SK-N-SH treated with all-trans-retinoic acid at 6 μM for 48 hours (cell line): ENCODE data around the gene ARL5A.

Experiments
- ATAC-seq: fragments of 200-7000 bp; cut with Tn5 transposase; 3 replicates; pipeline ENCODE4 v1.9.1; 2020; ENCODE audit warnings: mild to moderate bottlenecking, moderate library complexity
- ARNTL ChIP-seq: fragments of 450-650 bp; formaldehyde crosslinking; IDR thresholded peaks from 2 replicates; pipeline ENCODE4 v1.5.0; 2020; ENCODE audit warnings: low read depth, mild to moderate bottlenecking, moderate library complexity, borderline replicate concordance
- BACH2 ChIP-seq: fragments of 250-450 bp; sonication (Bioruptor Pico); IDR thresholded peaks from 2 replicates; pipeline ENCODE4 v1.9.0; 2021; ENCODE audit warnings: mild to moderate bottlenecking, borderline replicate concordance
- CREB5 ChIP-seq: fragments of 250-450 bp; sonication (Bioruptor Pico); IDR thresholded peaks from 2 replicates; pipeline ENCODE4 v1.5.1; 2020; ENCODE audit warnings: low read depth, mild to moderate bottlenecking, moderate library complexity
- CSDC2 ChIP-seq: fragments of 250-450 bp; sonication (Bioruptor Pico); IDR thresholded peaks from 2 replicates; pipeline ENCODE4 v1.5.0; 2020; ENCODE audit warnings: mild to moderate bottlenecking, moderate library complexity
- ESRRG ChIP-seq: fragments of 250-450 bp; sonication (Bioruptor Pico); IDR thresholded peaks from 2 replicates; pipeline ENCODE4 v1.6.1; 2021; ENCODE audit warnings: mild to moderate bottlenecking
- GLIS3 ChIP-seq: fragments of 250-450 bp; sonication (Bioruptor Pico); IDR thresholded peaks from 2 replicates; pipeline ENCODE4 v1.5.0; 2020; ENCODE audit warnings: mild to moderate bottlenecking, moderate library complexity
- ISL1 ChIP-seq: fragments of 250-450 bp; sonication (Bioruptor Pico); IDR thresholded peaks from 2 replicates; pipeline ENCODE4 v2.1.2; 2022; ENCODE audit warnings: mild to moderate bottlenecking, moderate library complexity
- OSR1 ChIP-seq: fragments of 250-450 bp; sonication (Bioruptor Pico); IDR thresholded peaks from 2 replicates; pipeline ENCODE4 v1.8.0; 2022; ENCODE audit warnings: moderate library complexity, mild to moderate bottlenecking, inconsistent platforms
- PPARA ChIP-seq: fragments of 250-450 bp; sonication (Bioruptor Pico); IDR thresholded peaks from 2 replicates; pipeline ENCODE4 v1.5.0; 2020; ENCODE audit warnings: mild to moderate bottlenecking, borderline replicate concordance
- SNAI2 ChIP-seq: fragments of 250-450 bp; sonication (Bioruptor Pico); IDR thresholded peaks from 2 replicates; pipeline ENCODE4 v1.5.0; 2020; ENCODE audit warnings: mild to moderate bottlenecking, moderate library complexity
- TCF4 ChIP-seq: fragments of 250-450 bp; sonication (Bioruptor Pico); IDR thresholded peaks from 2 replicates; pipeline ENCODE4 v1.8.0; 2021; ENCODE audit warnings: mild to moderate bottlenecking, moderate library complexity, borderline replicate concordance
- ZC3H10 ChIP-seq: fragments of 250-450 bp; sonication (Bioruptor Pico); IDR thresholded peaks from 2 replicates; pipeline ENCODE4 v1.5.1; 2021; ENCODE audit warnings: mild to moderate bottlenecking, moderate library complexity
- ZFP3 ChIP-seq: fragments of 250-450 bp; sonication (Bioruptor Pico); IDR thresholded peaks from 2 replicates; pipeline ENCODE4 v1.5.0; 2020; ENCODE audit warnings: mild to moderate bottlenecking, moderate library complexity
- ZFP30 ChIP-seq: fragments of 450-650 bp; formaldehyde crosslinking; IDR thresholded peaks from 2 replicates; pipeline ENCODE4 v1.5.0; 2022; ENCODE audit warnings: mild to moderate bottlenecking, moderate library complexity
- ZNF70 ChIP-seq: fragments of 450-650 bp; formaldehyde crosslinking; IDR thresholded peaks from 2 replicates; pipeline ENCODE4 v1.5.0; 2020; ENCODE audit warnings: mild to moderate bottlenecking, moderate library complexity
- ZNF8 ChIP-seq: fragments of 450-650 bp; formaldehyde crosslinking; IDR thresholded peaks from 2 replicates; pipeline ENCODE4 v1.5.0; 2020; ENCODE audit warnings: mild to moderate bottlenecking, moderate library complexity
- TF ChIP-seq, protein P1 (sequence below): fragments of 250-450 bp; sonication (Bioruptor Pico); IDR thresholded peaks from 2 replicates; pipeline ENCODE4 v1.8.0; 2021; ENCODE audit warnings: low read depth, mild to moderate bottlenecking, moderate library complexity, borderline replicate concordance
- TF ChIP-seq, protein P2 (sequence below): fragments of 250-450 bp; sonication (Bioruptor Pico); IDR thresholded peaks from 2 replicates; pipeline ENCODE4 v1.8.0; 2020; ENCODE audit warnings: mild to moderate bottlenecking, moderate library complexity, borderline replicate concordance
- TF ChIP-seq, protein P3 (sequence below): fragments of 250-450 bp; sonication (Bioruptor Pico); IDR thresholded peaks from 2 replicates; pipeline ENCODE4 v1.5.1; 2021; ENCODE audit warnings: mild to moderate bottlenecking, moderate library complexity
- TF ChIP-seq, protein P4 (sequence below): fragments of 250-450 bp; sonication (Bioruptor Pico); IDR thresholded peaks from 2 replicates; pipeline ENCODE4 v1.5.0; 2020; ENCODE audit warnings: mild to moderate bottlenecking, moderate library complexity

The ARL5A gene

DNA sequence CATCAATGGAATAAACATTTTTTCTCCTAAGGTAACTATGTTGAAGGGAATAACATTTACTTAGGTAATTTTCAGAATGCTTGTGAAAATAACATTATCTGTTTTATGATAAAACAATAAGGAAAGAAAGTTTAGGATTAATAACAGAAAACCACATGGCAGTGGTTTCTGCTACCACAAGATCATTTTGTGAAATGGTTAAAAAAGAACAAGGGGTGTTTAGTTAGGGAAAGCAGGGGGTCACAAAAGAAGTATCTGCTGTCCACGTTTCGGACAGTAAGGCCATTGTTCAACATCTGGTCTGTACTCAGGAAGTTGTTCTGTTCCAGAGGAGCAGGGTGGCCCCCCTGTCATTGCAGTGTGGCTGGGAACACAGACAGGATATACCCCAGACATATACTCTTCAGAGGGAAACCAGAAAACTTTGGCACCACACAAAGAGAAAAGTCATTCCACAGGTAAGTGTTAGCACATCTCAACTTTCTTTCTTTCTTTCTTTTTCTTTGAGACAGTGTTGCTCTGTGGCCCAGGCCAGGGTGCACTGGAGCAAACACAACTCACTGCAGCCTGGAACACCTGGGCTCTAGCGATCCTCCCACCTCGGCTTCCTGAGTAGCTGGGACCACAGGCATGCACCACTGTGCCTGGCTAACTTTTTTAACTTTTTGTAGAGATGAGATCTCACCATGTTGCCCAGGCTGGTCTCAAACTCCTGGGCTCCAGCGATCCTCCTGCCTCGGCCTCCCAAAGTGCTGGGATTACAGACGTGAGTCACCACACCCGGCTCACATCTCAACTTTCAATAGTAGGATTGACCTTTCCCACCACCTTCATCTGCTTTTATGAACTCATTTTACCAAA lies 14.8 kb upstream of the ARL5A start:
- TF ChIP-seq CREB5 (CRISPR knock-in tag) (no peak), BACH2 (CRISPR knock-in tag) (no peak), GLIS3 (CRISPR knock-in tag) (no peak), ARNTL (no peak), ZC3H10 (CRISPR knock-in tag) (no peak), OSR1 (CRISPR knock-in tag) (no peak), ZNF70 (no peak), TCF4 (CRISPR knock-in tag) (no peak), ZFP30 (CRISPR knock-in tag) (no peak), PPARA (CRISPR knock-in tag) (no peak), SNAI2 (no peak), CSDC2 (CRISPR knock-in tag) (no peak), ESRRG (CRISPR knock-in tag) (no peak), ISL1 (CRISPR knock-in tag) (no peak)
- TF ChIP-seq, protein P1, sequence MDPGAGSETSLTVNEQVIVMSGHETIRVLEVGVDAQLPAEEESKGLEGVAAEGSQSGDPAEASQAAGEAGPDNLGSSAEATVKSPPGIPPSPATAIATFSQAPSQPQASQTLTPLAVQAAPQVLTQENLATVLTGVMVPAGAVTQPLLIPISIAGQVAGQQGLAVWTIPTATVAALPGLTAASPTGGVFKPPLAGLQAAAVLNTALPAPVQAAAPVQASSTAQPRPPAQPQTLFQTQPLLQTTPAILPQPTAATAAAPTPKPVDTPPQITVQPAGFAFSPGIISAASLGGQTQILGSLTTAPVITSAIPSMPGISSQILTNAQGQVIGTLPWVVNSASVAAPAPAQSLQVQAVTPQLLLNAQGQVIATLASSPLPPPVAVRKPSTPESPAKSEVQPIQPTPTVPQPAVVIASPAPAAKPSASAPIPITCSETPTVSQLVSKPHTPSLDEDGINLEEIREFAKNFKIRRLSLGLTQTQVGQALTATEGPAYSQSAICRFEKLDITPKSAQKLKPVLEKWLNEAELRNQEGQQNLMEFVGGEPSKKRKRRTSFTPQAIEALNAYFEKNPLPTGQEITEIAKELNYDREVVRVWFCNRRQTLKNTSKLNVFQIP (CRISPR knock-in tag) = no peak
- TF ChIP-seq, protein P2, sequence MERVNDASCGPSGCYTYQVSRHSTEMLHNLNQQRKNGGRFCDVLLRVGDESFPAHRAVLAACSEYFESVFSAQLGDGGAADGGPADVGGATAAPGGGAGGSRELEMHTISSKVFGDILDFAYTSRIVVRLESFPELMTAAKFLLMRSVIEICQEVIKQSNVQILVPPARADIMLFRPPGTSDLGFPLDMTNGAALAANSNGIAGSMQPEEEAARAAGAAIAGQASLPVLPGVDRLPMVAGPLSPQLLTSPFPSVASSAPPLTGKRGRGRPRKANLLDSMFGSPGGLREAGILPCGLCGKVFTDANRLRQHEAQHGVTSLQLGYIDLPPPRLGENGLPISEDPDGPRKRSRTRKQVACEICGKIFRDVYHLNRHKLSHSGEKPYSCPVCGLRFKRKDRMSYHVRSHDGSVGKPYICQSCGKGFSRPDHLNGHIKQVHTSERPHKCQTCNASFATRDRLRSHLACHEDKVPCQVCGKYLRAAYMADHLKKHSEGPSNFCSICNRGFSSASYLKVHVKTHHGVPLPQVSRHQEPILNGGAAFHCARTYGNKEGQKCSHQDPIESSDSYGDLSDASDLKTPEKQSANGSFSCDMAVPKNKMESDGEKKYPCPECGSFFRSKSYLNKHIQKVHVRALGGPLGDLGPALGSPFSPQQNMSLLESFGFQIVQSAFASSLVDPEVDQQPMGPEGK (CRISPR knock-in tag) = no peak
- TF ChIP-seq, protein P3, sequence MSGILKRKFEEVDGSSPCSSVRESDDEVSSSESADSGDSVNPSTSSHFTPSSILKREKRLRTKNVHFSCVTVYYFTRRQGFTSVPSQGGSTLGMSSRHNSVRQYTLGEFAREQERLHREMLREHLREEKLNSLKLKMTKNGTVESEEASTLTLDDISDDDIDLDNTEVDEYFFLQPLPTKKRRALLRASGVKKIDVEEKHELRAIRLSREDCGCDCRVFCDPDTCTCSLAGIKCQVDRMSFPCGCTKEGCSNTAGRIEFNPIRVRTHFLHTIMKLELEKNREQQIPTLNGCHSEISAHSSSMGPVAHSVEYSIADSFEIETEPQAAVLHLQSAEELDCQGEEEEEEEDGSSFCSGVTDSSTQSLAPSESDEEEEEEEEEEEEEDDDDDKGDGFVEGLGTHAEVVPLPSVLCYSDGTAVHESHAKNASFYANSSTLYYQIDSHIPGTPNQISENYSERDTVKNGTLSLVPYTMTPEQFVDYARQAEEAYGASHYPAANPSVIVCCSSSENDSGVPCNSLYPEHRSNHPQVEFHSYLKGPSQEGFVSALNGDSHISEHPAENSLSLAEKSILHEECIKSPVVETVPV = no peak
- no peak for ATAC-seq

DNA sequence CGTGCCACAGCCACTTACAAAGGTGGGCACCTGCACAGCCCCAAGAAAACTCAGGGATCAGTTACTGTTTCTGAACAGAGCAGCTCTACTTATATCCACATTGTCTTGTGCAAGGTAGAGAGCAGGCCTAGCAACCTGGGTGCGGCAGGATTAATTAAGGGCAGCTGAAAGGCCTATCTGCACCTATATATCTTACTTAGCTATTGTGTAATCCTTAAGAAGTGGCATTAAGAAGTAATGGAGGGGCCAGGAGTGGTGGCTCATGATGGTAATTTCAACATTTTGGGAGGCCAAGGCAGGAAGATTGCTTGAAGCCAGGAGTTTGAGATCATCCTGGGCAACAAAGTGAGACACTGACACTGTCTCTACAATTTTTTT lies 12.8 kb upstream of the ARL5A start:
- no peak for ATAC-seq
- TF ChIP-seq ARNTL (no peak), ZC3H10 (CRISPR knock-in tag) (no peak), ISL1 (CRISPR knock-in tag) (no peak), CREB5 (CRISPR knock-in tag) (no peak), GLIS3 (CRISPR knock-in tag) (no peak), PPARA (CRISPR knock-in tag) (no peak), ZFP3 (CRISPR knock-in tag) (no peak), BACH2 (CRISPR knock-in tag) (no peak), OSR1 (CRISPR knock-in tag) (no peak), CSDC2 (CRISPR knock-in tag) (no peak), ZNF8 (CRISPR knock-in tag) (no peak), ZFP30 (CRISPR knock-in tag) (no peak), SNAI2 (no peak)
- TF ChIP-seq, protein P3 = no peak
- TF ChIP-seq, protein P4, sequence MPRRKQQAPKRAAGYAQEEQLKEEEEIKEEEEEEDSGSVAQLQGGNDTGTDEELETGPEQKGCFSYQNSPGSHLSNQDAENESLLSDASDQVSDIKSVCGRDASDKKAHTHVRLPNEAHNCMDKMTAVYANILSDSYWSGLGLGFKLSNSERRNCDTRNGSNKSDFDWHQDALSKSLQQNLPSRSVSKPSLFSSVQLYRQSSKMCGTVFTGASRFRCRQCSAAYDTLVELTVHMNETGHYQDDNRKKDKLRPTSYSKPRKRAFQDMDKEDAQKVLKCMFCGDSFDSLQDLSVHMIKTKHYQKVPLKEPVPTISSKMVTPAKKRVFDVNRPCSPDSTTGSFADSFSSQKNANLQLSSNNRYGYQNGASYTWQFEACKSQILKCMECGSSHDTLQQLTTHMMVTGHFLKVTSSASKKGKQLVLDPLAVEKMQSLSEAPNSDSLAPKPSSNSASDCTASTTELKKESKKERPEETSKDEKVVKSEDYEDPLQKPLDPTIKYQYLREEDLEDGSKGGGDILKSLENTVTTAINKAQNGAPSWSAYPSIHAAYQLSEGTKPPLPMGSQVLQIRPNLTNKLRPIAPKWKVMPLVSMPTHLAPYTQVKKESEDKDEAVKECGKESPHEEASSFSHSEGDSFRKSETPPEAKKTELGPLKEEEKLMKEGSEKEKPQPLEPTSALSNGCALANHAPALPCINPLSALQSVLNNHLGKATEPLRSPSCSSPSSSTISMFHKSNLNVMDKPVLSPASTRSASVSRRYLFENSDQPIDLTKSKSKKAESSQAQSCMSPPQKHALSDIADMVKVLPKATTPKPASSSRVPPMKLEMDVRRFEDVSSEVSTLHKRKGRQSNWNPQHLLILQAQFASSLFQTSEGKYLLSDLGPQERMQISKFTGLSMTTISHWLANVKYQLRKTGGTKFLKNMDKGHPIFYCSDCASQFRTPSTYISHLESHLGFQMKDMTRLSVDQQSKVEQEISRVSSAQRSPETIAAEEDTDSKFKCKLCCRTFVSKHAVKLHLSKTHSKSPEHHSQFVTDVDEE (CRISPR knock-in tag) = no peak
- TF ChIP-seq, protein P2 (CRISPR knock-in tag) = no peak
- TF ChIP-seq, all 23 proteins: peak for 0
